GM18907 (cell line): ENCODE data around the gene OR1F1.
"Not testable (repeated sequence)": the region's sequence is repeated elsewhere in the genome, so short reads cannot be mapped to it uniquely, and the experiment has no call there.

Experiments
- ATAC-seq: cut with Tn5 transposase; IDR thresholded peaks from one replicate; pipeline ENCODE4 v1.9.1; 2021; ENCODE audit warnings: mild to moderate bottlenecking, moderate library complexity; ENCODE audit not compliant: unreplicated experiment

The OR1F1 gene

GRCh38 chr16:3171855-3172593 lies 16.0 kb upstream of the OR1F1 start:
- ATAC-seq, result no peak

- ATAC-seq, result no peak
Measured at GRCh38 chr16:3173892-3174617, 13.9 kb upstream of the OR1F1 start.

GRCh38 chr16:3174618-3175148 lies 13.3 kb upstream of the OR1F1 start:
- no peak for ATAC-seq

GRCh38 chr16:3175157-3176093 lies 12.6 kb upstream of the OR1F1 start:
- no peak for ATAC-seq

GRCh38 chr16:3179651-3180050 lies 8.4 kb upstream of the OR1F1 start:
- ATAC-seq, result no peak

DNA sequence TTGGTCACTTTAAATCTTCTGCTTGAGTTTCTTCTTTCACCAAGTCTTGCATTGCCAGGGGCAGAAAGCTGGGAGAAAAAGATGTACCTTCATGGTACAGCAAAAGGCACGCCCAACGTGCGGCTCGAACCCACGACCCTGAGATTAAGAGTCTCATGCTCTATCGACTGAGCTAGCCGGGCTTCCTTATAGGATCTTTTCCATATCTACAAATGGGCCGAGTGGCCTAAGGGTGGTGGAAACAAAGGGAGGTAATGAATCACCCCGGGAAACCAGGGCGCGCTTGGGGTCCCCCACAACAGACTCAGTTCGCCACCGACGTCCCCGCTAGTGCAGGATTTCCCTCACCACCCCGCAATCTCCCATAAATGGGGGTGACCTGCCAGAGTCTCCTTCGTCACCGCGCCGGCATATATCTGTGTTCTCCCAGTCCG lies 7.5 kb upstream of the OR1F1 start:
- ATAC-seq, result no peak

- not testable (repeated sequence) for ATAC-seq
Measured at GRCh38 chr16:3182293-3182607, 5.8 kb upstream of the OR1F1 start.

DNA sequence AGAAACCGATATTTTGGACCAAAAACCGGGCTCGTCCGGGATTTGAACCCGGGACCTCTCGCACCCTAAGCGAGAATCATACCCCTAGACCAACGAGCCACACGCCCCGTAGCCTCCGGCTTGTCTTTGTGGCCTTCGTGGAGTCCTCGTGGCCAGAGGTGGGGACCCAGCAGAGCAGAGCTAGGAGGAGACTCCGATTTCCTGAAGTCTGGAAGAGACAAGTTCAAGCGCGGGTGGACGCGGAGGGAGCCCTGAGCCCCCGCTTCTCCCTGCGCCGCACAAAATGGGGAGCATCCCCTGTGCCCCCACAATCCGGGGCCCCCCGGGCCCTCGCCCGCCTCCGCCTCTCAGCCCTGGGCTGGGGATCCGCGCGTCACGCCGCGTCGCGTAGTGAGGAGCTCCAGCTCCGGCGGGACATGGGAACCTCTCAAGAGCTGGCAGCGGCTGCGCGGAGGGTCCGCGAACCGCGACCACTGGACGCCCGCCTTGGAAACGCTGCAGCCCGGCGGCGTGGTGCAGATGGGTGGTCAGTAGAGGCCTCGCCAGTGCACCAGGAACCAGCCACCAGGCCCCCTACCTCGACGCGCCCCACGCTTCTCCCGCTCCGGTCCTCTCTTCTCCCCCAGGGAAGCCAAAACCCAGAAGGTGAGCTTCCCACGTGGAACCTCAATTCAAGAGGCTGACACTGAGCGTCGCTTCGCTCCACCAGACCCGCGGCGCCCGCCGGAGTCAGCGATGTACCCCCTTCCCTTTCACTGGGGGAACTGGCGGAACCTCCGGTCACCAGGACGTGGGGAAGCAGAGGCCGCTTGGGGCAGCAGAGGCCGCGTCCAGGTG lies 5.2 kb upstream of the OR1F1 start:
- ATAC-seq, result no peak

- no peak for ATAC-seq
Measured at GRCh38 chr16:3183445-3184139, 4.4 kb upstream of the OR1F1 start.

DNA sequence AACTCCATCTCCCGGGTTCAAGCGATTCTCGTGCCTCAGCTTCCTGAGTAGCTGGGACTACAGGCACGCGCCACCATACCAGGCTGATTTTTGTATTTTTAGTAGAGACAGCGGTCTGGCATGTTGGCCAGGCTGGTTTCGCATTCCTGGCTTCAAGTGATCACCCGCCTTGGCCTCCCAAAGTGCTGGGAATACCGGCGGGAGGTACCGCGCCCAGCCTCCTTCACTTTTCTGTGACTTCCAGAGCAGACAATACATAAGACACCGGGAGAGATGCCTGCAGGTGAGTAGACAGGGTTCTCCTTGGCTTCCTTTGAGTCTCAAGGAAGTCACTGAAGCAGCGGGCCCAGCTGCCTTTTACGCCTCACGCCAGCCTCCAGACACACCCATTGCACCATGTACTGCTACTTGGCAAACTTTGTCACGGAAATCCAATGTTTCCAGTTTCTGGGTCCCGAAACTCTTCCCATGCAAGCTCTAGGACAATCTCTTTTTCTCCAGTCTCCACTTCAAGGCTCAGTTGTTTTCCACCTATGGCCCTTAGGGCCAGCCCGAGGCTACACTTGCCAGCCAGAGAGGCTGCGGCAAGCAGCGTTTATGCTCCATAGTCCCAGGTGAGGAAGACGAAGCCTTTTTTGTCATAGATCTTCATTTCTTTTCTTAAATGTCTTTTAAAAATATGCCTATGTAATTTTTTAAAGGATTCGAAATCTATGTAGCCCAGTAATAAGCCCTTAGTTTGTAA lies 886 bp upstream of the OR1F1 start:
- no peak for ATAC-seq

DNA sequence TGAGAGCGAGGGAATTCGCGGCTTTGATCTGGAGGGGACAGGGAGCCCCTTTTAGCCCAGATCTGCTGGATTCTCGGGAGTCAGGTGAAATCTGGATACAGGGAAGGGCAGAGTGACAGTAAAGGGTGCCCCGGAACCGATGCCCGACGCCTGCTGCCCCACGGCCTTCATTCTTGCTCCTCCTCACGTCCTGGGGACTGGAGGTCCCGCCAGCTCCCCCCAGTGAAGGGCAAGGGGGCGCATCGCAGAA lies 596 bp downstream of the OR1F1 start:
- ATAC-seq, result no peak

- ATAC-seq, result no peak
Measured at GRCh38 chr16:3188925-3189825, 1.2 kb downstream of the OR1F1 start.

DNA sequence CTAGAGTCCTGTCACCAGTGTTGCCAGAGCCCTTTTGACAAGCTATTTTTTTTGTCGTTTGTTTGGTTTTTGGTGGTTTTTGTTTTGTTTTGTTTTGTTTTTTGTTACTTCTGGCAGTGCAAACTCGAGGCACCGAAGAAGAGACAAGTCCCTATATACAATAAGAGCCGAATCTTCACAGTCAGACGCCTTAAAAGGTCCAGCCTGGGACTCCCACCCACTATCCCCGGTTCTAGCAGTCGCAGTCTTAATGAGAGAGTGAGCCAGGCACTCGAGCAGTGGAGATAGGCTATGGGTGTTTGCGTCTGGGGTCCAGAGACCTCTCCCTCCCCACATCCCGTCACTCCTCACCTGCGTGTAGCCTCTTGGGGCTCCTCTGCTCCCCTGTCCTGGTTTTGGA lies 1.9 kb downstream of the OR1F1 start:
- no peak for ATAC-seq

DNA sequence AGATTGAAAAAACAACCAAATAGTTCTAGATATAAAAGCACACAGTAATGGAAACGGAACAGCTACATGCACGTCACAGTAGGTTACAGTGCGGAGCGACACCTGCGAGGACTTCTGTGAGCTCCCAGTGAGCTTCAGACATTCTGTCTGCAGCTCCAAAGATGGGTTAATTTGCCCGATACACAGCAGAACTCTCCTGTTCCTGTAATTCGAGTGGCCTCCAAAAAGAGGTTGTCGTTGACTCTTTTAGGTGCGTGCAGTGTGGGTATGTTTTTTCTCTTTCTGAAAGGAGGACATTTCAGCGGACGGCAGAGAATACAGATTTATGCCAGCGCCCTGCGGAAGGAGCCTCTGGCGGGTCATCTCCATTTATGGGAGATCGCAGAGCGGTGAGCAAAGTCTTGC lies 2.9 kb downstream of the OR1F1 start:
- no peak for ATAC-seq

GRCh38 chr16:3192476-3193019 lies 4.5 kb downstream of the OR1F1 start:
- no peak for ATAC-seq

DNA sequence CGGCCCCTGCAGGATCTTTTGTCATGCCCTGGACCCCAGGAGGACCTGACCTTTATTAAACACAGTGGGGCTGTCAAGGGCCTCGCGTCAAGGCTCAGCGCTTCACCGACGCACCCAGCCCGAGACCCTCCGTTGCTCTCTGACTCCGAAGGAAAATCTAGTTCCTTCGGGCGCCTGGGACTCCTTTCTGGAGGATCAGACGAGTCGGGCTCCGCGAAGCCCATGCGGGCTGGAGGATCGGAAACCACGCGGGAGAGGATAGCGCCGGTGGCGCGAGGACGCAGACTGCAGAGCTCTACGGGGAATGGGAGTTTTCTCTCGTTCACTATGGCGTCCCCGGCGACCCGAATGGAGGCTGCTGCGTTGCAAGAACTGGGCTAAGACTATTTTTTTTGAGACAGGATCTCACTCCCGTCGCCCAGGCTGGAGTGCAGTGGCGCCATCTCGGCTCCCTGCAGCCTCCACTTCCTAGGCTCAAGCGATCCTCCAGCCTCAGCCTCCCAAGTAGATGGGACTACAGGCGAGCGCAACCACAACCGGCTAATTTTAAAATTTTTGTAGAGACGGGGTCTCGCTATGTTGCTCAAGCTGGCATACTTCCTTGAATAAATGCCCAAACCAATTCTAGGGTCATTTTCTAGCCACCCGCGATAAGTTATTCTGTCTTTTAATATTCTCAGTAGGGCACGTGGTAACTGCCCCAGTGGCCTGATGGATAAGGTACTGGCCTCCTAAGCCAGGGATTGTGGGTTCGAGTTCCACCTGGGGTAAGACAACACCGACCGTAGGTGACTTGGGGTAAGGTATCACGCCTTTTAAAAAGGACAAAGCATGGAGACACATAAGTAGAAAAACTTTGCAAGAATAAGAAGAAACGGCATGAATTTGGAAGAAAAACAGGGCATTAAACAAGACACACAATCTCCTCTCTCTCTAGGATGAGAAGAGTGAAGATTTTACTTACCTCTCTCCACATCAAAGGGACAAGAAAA lies 5.5 kb downstream of the OR1F1 start:
- no peak for ATAC-seq

DNA sequence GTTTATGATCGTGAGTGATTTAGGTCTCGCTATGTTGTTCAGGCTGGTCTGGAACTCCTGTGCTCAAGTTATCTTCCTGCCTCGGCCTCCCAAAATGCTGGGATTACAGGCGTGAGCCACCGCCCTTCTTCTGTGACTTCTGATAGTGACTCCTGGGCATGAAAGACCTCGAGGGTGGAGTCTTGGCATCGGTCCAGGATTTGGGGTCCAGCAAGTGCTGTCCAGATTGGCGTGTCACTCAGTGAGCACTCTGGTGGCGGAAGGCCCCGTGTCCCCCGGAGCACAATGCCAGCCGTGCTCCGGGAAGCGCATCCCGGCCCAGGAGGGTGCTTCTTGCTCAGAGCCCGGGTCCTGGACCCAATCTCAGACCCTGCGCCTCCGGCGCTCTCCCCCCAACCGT lies 6.8 kb downstream of the OR1F1 start:
- ATAC-seq, result no peak
